PC-3 (cell line): Measurements from ENCODE around the gene FLOT1. TPM values are rescaled to one million over a fixed set of nuclear protein-coding genes. Genes with fewer than 3 reads are reported as not detected.

Experiments used
- ATAC-seq: fragments of 200-7000 bp; cut with Tn5 transposase; 2 replicates; pipeline ENCODE4 v1.9.1; 2020; ENCODE audit warnings: mild to moderate bottlenecking, moderate library complexity
- BruUV-seq: library from RNA; stranded (reverse); fragments of 400-500 nt; replicated peaks from 2 replicates; lab custom pipeline; 2021; lab: Mats Ljungman, UMichigan
- CTCF ChIA-PET: fragments of 300-600 bp; sonication (Branson Sonifier 250); formaldehyde crosslinking; loops from one replicate; lab custom pipeline; 2022; ENCODE audit warnings: antibody characterized with exemption; lab: Charles Lee
- POLR2A ChIA-PET: fragments of 300-600 bp; sonication (Branson Sonifier 250); formaldehyde crosslinking; loops from one replicate; lab custom pipeline; 2022; ENCODE audit warnings: antibody characterized with exemption; ENCODE audit not compliant: unreplicated experiment; lab: Charles Lee
- DNase-seq: peaks from one replicate; pipeline ENCODE4 v3.0.0-alpha.2; 2015
- H2AFZ ChIP-seq: fragments of 300-600 bp; sonication (generic); 2 replicates; pipeline ENCODE4 v1.6.0; 2016; ENCODE audit warnings: antibody characterized with exemption, low read length
- H3F3A ChIP-seq: fragments of 300-600 bp; sonication (generic); one replicate; pipeline ENCODE4 v1.6.0; 2017; ENCODE audit warnings: antibody characterized with exemption, low read length, control low read depth, mild to moderate bottlenecking; ENCODE audit not compliant: unreplicated experiment
- H3K27ac ChIP-seq: fragments of 300-600 bp; sonication (generic); 2 replicates; pipeline ENCODE4 v1.5.1; 2016; ENCODE audit warnings: mild to moderate bottlenecking, low read length
- H3K27me3 ChIP-seq: fragments of 300-600 bp; sonication (generic); 2 replicates; pipeline ENCODE4 v1.6.1; 2016; ENCODE audit warnings: low read length, mixed read lengths
- H3K36me3 ChIP-seq: fragments of 300-600 bp; sonication (generic); 2 replicates; pipeline ENCODE4 v1.6.1; 2016; ENCODE audit warnings: low read depth, mixed run types, low read length, mixed read lengths
- H3K4me1 ChIP-seq: fragments of 300-600 bp; sonication (generic); 2 replicates; pipeline ENCODE4 v1.5.1; 2016; ENCODE audit warnings: low read length; ENCODE audit not compliant: insufficient read depth
- H3K4me2 ChIP-seq: fragments of 300-600 bp; sonication (generic); 2 replicates; pipeline ENCODE4 v1.6.0; 2016; ENCODE audit warnings: low read length
- H3K4me3 ChIP-seq: fragments of 300-600 bp; sonication (generic); 2 replicates; pipeline ENCODE4 v1.5.1; 2016; ENCODE audit warnings: mild to moderate bottlenecking, low read length, mixed read lengths
- H3K79me2 ChIP-seq: fragments of 300-600 bp; sonication (generic); 2 replicates; pipeline ENCODE4 v1.6.1; 2017; ENCODE audit warnings: low read length, mixed read lengths
- H3K9ac ChIP-seq: fragments of 300-600 bp; sonication (generic); 2 replicates; pipeline ENCODE4 v1.6.0; 2016; ENCODE audit warnings: mild to moderate bottlenecking, low read length
- H3K9me2 ChIP-seq: fragments of 300-600 bp; sonication (generic); replicated peaks from 2 replicates; pipeline ENCODE4 v1.6.1; 2016; ENCODE audit warnings: mixed run types, low read length, mixed read lengths
- H3K9me3 ChIP-seq: fragments of 300-600 bp; sonication (generic); 2 replicates; pipeline ENCODE4 v1.6.1; 2016; ENCODE audit warnings: low read length, mixed read lengths
- H4K20me1 ChIP-seq: fragments of 300-600 bp; sonication (generic); 2 replicates; pipeline ENCODE4 v1.6.1; 2016; ENCODE audit warnings: low read length, mixed read lengths
- EZH2 ChIP-seq: fragments of 300-600 bp; sonication (generic); IDR thresholded peaks from one replicate; pipeline ENCODE4 v1.6.1; 2017; ENCODE audit warnings: antibody characterized with exemption, mild to moderate bottlenecking, low read length; ENCODE audit not compliant: unreplicated experiment
- EZH2phosphoT487 ChIP-seq: fragments of 300-600 bp; sonication (generic); IDR thresholded peaks from 2 replicates; pipeline ENCODE4 v1.6.1; 2018; ENCODE audit warnings: mild to moderate bottlenecking, antibody characterized with exemption, low read length, borderline replicate concordance
- intact Hi-C: fragments of 100-400 bp; cut with micrococcal nuclease; formaldehyde crosslinking; loops from 2 replicates; pipeline ENCODE4 v1.9.0; 2023
- total RNA-seq: library from RNA; depleted of rRNA; stranded (reverse); fragments of >200 nt; gene quantifications from 2 replicates; pipeline ENCODE4 v1.2.3, GENCODE V29; 2014
- TF ChIP-seq, protein P1 (sequence below): fragments of 300-600 bp; sonication (generic); conservative IDR thresholded peaks from 2 replicates; pipeline ENCODE4 v1.5.1; 2017; ENCODE audit warnings: antibody characterized with exemption, low read depth, mild to moderate bottlenecking, low read length

FLOT1 gene
- total RNA-seq, 1 experiment from 2014 or later: 305 TPM

DNA sequence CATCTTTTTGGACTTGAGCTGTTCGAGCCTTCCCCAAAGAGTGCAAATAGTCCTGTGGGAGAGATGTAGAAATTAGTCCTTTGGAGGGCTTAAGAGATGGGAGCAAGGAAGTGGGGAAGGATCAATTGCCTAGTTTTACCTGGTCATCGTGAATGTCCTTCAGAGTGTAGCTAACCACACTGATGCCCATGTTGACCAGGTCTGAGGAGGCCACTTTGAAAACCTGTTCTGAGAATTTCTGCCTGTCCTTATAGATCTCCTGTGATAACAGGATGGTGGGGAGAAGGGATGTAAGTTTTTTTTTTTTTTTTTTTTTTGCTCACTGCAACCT lies 2.0 kb downstream of the FLOT1 start:
- Histone ChIP-seq H3K9ac (peak overlapping the region; percentile 100), H3F3A (peaks cover 7% of the 10 kb centered on the region), H3K27me3 (no peaks in the 10 kb centered on the region), H3K4me2 (peak overlapping the region; percentile 89), H3K9me2 (no peaks in the 10 kb centered on the region), H4K20me1 (peaks cover 9% of the 10 kb centered on the region), H3K4me3 (peak overlapping the region; percentile 91), H2AFZ (no peak overlapping the region), H3K36me3 (peaks cover 50% of the 10 kb centered on the region), H3K79me2 (peaks cover 89% of the 10 kb centered on the region), H3K27ac (peak overlapping the region; percentile 98), H3K9me3 (no peaks in the 10 kb centered on the region), H3K4me1 (peaks cover 62% of the 10 kb centered on the region)
- TF ChIP-seq, protein P1, sequence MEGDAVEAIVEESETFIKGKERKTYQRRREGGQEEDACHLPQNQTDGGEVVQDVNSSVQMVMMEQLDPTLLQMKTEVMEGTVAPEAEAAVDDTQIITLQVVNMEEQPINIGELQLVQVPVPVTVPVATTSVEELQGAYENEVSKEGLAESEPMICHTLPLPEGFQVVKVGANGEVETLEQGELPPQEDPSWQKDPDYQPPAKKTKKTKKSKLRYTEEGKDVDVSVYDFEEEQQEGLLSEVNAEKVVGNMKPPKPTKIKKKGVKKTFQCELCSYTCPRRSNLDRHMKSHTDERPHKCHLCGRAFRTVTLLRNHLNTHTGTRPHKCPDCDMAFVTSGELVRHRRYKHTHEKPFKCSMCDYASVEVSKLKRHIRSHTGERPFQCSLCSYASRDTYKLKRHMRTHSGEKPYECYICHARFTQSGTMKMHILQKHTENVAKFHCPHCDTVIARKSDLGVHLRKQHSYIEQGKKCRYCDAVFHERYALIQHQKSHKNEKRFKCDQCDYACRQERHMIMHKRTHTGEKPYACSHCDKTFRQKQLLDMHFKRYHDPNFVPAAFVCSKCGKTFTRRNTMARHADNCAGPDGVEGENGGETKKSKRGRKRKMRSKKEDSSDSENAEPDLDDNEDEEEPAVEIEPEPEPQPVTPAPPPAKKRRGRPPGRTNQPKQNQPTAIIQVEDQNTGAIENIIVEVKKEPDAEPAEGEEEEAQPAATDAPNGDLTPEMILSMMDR: no peak
- TF ChIP-seq EZH2 (no peak), EZH2phosphoT487 (no peak)
- BruUV-seq: no TSS peak
- CTCF ChIA-PET: interaction anchor here (0.5 kb wide), 1 partner anchor 8 kb away, joined by 5 read pairs; no protein-coding TSS in a partner anchor
- ATAC-seq (no peak), DNase-seq (no peak)
- intact Hi-C loops: loop anchor here (5.0 kb wide), 1 partner anchor 137 kb away; no protein-coding TSS in a partner anchor
- POLR2A ChIA-PET: no interaction called here

DNA sequence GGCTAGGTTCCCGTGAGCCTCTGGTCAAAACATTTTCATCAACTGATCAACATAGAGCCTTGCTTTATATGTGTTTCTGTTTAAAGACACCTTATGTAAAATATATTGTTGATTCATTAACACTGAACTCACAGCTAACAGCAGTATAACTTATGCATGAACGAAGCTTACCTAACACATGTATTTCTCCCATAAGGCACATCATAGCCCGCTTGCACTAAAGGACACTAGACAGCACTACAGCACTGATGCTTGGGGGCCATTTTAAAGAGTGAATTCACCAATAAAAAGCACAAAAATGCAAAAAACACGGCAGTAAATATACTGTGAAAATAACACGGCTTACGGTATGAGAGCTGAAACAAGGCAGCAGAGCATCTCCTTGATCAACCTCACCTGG lies 4.0 kb downstream of the FLOT1 start:
- no peaks in the 10 kb centered on the region for H3K27me3 ChIP-seq
- peak overlapping the region; percentile 39; the same call in 1 of the 2 replicates for H3K27ac ChIP-seq
- peaks cover 5% of the 10 kb centered on the region for H4K20me1 ChIP-seq
- H3K4me2 ChIP-seq: peak overlapping the region; percentile 12
- peak overlapping the region; percentile 8; the same call in 1 of the 2 replicates for H3K4me3 ChIP-seq
- peaks cover 4% of the 10 kb centered on the region for H3F3A ChIP-seq
- ChIA-PET CTCF (no interaction called here), POLR2A (interaction anchor here (1.4 kb wide), 1 partner anchor 14 kb away, joined by 4 read pairs; no protein-coding TSS in a partner anchor)
- TF ChIP-seq EZH2: no peak
- TF ChIP-seq EZH2phosphoT487: no peak
- TF ChIP-seq, protein P1: no peak
- no peak overlapping the region for H3K9ac ChIP-seq
- no TSS peak for BruUV-seq
- intact Hi-C loops: no loop called here
- ATAC-seq (no peak), DNase-seq (no peak)
- H3K36me3 ChIP-seq: peaks cover 43% of the 10 kb centered on the region
- H2AFZ ChIP-seq: no peak overlapping the region
- peaks cover 70% of the 10 kb centered on the region for H3K79me2 ChIP-seq
- H3K9me2 ChIP-seq: no peaks in the 10 kb centered on the region
- H3K4me1 ChIP-seq: peaks cover 52% of the 10 kb centered on the region
- no peaks in the 10 kb centered on the region for H3K9me3 ChIP-seq

DNA sequence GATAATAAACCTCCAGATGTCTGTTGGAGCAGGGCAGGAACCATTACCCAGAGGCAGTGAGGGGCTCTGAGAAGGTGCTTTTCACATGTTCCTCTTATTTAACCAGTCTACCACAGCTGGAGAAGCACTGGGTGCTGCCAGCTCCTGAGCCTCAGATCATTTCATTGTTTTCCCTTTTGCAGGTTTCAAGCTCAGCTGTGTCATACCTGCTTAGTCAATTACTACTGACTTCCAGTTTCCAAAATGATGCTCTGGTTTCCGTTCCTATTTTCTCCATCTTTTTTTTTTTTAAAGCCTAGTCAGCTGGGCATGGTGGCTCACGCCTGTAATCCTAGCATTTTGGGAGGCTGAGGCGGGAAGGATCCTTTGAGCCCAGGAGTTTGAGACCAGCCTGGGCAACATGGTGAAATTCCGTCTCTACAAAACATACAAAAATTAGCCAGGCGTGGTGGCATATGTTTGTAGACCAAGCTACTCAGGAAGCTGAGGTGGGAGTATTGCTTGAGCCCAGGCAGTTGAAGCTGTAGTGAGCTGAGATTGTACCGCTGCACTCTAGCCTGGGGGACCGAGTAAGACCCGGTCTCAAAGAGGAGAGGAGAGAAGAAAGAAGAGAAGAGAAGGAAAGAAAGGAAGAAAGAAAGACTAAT lies 6.7 kb downstream of the FLOT1 start:
- Histone ChIP-seq H3K36me3 (peaks cover 45% of the 10 kb centered on the region), H3K9ac (no peak overlapping the region), H3K9me2 (no peaks in the 10 kb centered on the region), H3K27ac (no peak overlapping the region), H3K79me2 (peaks cover 47% of the 10 kb centered on the region), H3K4me3 (no peak overlapping the region), H4K20me1 (no peaks in the 10 kb centered on the region), H2AFZ (no peak overlapping the region), H3K9me3 (no peaks in the 10 kb centered on the region), H3F3A (no peaks in the 10 kb centered on the region), H3K4me1 (peaks cover 41% of the 10 kb centered on the region), H3K27me3 (no peaks in the 10 kb centered on the region), H3K4me2 (no peak overlapping the region)
- DNase-seq (no peak), ATAC-seq (no peak)
- no TSS peak for BruUV-seq
- intact Hi-C loops: no loop called here
- ChIA-PET CTCF (no interaction called here), POLR2A (no interaction called here)
- TF ChIP-seq EZH2 (no peak), EZH2phosphoT487 (no peak)
- TF ChIP-seq, protein P1: no peak
